Keratinocyte (primary cell): ENCODE results near the gene SAMD11. TPM values are rescaled to one million over a fixed set of nuclear protein-coding genes. Genes with fewer than 3 reads are reported as not detected.

Experiments
- DNase-seq: peaks from one replicate; pipeline ENCODE4 v3.0.0-alpha.2; 2011; ENCODE audit warnings: low read depth, missing footprints, low spot score
- FAIRE-seq: peaks from 2 replicates; lab custom pipeline; 2011; peaks lifted over from hg19 to GRCh38; lab: Jason Lieb, UNC
- H2AFZ ChIP-seq: 2 replicates; pipeline ENCODE4 v1.6.0; 2012; ENCODE audit warnings: low read length, control low read depth, inconsistent platforms; ENCODE audit not compliant: control insufficient read depth
- H3K27ac ChIP-seq: 2 replicates; pipeline ENCODE4 v1.5.1; 2011; ENCODE audit warnings: low read length; ENCODE audit not compliant: control insufficient read depth, insufficient read depth
- H3K27me3 ChIP-seq: 3 replicates; pipeline ENCODE4 v1.6.0; 2011; ENCODE audit warnings: low read length; ENCODE audit not compliant: control insufficient read depth, insufficient read depth; ENCODE audit errors: extremely low read depth
- H3K36me3 ChIP-seq, 2 experiments: 2 replicates in 1 of 2; 3 replicates in 1 of 2; pipeline ENCODE4 v1.5.1; 2011; ENCODE audit warnings: low read length in 2 of 2, mild to moderate bottlenecking in 1 of 2; ENCODE audit not compliant: control insufficient read depth in 2 of 2, insufficient read depth in 2 of 2; ENCODE audit errors: extremely low read depth in 1 of 2
- H3K4me1 ChIP-seq: 3 replicates; pipeline ENCODE4 v1.5.1; 2011; ENCODE audit warnings: low read length; ENCODE audit not compliant: control insufficient read depth, insufficient read depth; ENCODE audit errors: extremely low read depth
- H3K4me2 ChIP-seq: 3 replicates; pipeline ENCODE4 v1.6.0; 2011; ENCODE audit warnings: low read depth, low read length; ENCODE audit not compliant: control insufficient read depth, insufficient read depth; ENCODE audit errors: extremely low read depth
- H3K4me3 ChIP-seq, 3 experiments: fragments of 200-600 bp in 1 of 3; sonication (generic) in 1 of 3; 2 replicates in 2 of 3; 3 replicates in 1 of 3; pipeline ENCODE4 v1.5.1; 2011 to 2016; ENCODE audit warnings: low read length in 3 of 3, mild to moderate bottlenecking in 3 of 3, control low read depth in 2 of 3, inconsistent platforms in 1 of 3, low read depth in 1 of 3, mixed read lengths in 1 of 3, mixed run types in 1 of 3, moderate library complexity in 1 of 3; ENCODE audit not compliant: control insufficient read depth in 2 of 3, insufficient read depth in 2 of 3; ENCODE audit errors: extremely low read depth in 1 of 3
- H3K79me2 ChIP-seq: 2 replicates; pipeline ENCODE4 v1.6.0; 2012; ENCODE audit warnings: low read length; ENCODE audit not compliant: control insufficient read depth, insufficient read depth
- H3K9ac ChIP-seq: 3 replicates; pipeline ENCODE4 v1.6.0; 2011; ENCODE audit warnings: low read length; ENCODE audit not compliant: control insufficient read depth, insufficient read depth; ENCODE audit errors: extremely low read depth
- H3K9me1 ChIP-seq: 3 replicates; pipeline ENCODE4 v1.6.0; 2011; ENCODE audit warnings: low read length; ENCODE audit not compliant: control insufficient read depth, insufficient read depth; ENCODE audit errors: extremely low read depth
- H3K9me3 ChIP-seq: 2 replicates; pipeline ENCODE4 v1.5.1; 2012; ENCODE audit warnings: low read depth, low read length; ENCODE audit not compliant: control insufficient read depth
- H4K20me1 ChIP-seq: 3 replicates; pipeline ENCODE4 v1.6.0; 2011; ENCODE audit warnings: low read length; ENCODE audit not compliant: control insufficient read depth, insufficient read depth; ENCODE audit errors: extremely low read depth
- CTCF ChIP-seq, 3 experiments: IDR thresholded peaks in 1 of 3; conservative IDR thresholded peaks in 1 of 3; optimal IDR thresholded peaks in 1 of 3; 2 replicates in 2 of 3; 3 replicates in 1 of 3; pipeline versions ENCODE3 to v1.5.1; 2011; ENCODE audit warnings: low read length in 3 of 3, mild to moderate bottlenecking in 3 of 3, moderate library complexity in 2 of 3, control low read depth in 1 of 3, inconsistent platforms in 1 of 3; ENCODE audit not compliant: insufficient read depth in 2 of 3; ENCODE audit errors: extremely low read depth in 1 of 3
- EZH2 ChIP-seq: IDR thresholded peaks from one replicate; pipeline ENCODE4 v1.6.1; 2012; ENCODE audit warnings: inconsistent platforms, mild to moderate bottlenecking, low read length, moderate library complexity
- dilution Hi-C: fragments of 300-500 bp; cut with MboI; formaldehyde crosslinking; loops from one replicate; pipeline ENCODE4 v1.7.0; 2020; ENCODE audit warnings: low sequenced_read_pairs; ENCODE audit not compliant: extremely low pct_ligation_motif_present
- polyA plus RNA-seq, 5 experiments: library from polyadenylated mRNA; depleted of rRNA in 3 of 5; stranded (reverse) in 3 of 5; stranded (forward) in 1 of 5; unstranded in 1 of 5; fragments of >200 nt; gene quantifications; 1 replicate in 1 of 5; 2 replicates in 3 of 5; 3 replicates in 1 of 5; pipeline versions ENCODE4 v1.2.1 to v1.2.3, GENCODE V29; 2011 to 2012; ENCODE audit warnings: missing spikeins in 2 of 5, low read depth in 1 of 5, low replicate concordance in 1 of 5

Gene SAMD11
- polyA plus RNA-seq, 1 donor (not counting 4 experiments of a cell fraction or from before 2014, with no cell fraction given), result not detected

GRCh38 chr1:958823-959730 is 35.4 kb downstream of the SAMD11 start, which contains the start of gene NOC2L:
Gene NOC2L (minus strand): TSS chr1:959256. CDS start chr1:959240, 16 bp downstream.
- no peak for FAIRE-seq
- peaks cover 29% of the 10 kb centered on the region for H3K79me2 ChIP-seq

GRCh38 chr1:959731-960362 is 36.1 kb downstream of the SAMD11 start:
- peak overlapping the region; percentile 6 for H2AFZ ChIP-seq
- H3K27me3 ChIP-seq, result peaks cover 5% of the 10 kb centered on the region
- dilution Hi-C loops, result no loop called here
- H3K9me3 ChIP-seq, result no peaks in the 10 kb centered on the region
- H3K9ac ChIP-seq, result peak overlapping the region; percentile 28
- no peaks in the 10 kb centered on the region for H3K9me1 ChIP-seq
- H3K4me3 ChIP-seq, result peak overlapping the region in 2 of 3 experiments; percentile 62
- peaks cover 7% of the 10 kb centered on the region for H4K20me1 ChIP-seq
- peaks cover 29% of the 10 kb centered on the region for H3K79me2 ChIP-seq
- no peak overlapping the region for H3K27ac ChIP-seq
- peaks cover 13% of the 10 kb centered on the region for H3K4me1 ChIP-seq
- peak; percentile 21 for TF ChIP-seq EZH2
- no peak for TF ChIP-seq CTCF (optimal IDR thresholded peaks at IDR 0.05 in 1 of 3, IDR thresholded peaks at IDR 0.05 in 1 of 3, conservative IDR thresholded peaks at IDR 0.05 in 1 of 3; ENCODE audit: extremely low read depth in 1 of 3, insufficient read depth in 2 of 3, low read length in 3 of 3)
- H3K4me2 ChIP-seq, result peak overlapping the region; percentile 45
- DNase-seq (no peak), FAIRE-seq (no peak)
- peaks cover 26 to 28% of the 10 kb centered on the region in 2 experiments for H3K36me3 ChIP-seq

More at GRCh38 chr1:958823-959730, 35.4 kb downstream of the SAMD11 start, which contains the start of gene NOC2L:
- peak within 1 kb of the TSS; percentile 95 for H3K9ac ChIP-seq
- dilution Hi-C loops, result no loop called here
- peaks cover 13% of the 10 kb centered on the region for H3K4me1 ChIP-seq
- H2AFZ ChIP-seq, result peak within 1 kb of the TSS; percentile 71
- H3K4me2 ChIP-seq, result peak within 1 kb of the TSS; percentile 91
- H3K4me3 ChIP-seq, result peak within 1 kb of the TSS; percentile 69 to 100 (median 99)
- H3K9me3 ChIP-seq, result no peaks in the 10 kb centered on the region
- peaks cover 31 to 34% of the 10 kb centered on the region in 2 experiments for H3K36me3 ChIP-seq
- peak; percentile 49 for TF ChIP-seq EZH2
- TF ChIP-seq CTCF (optimal IDR thresholded peaks at IDR 0.05 in 1 of 3, IDR thresholded peaks at IDR 0.05 in 1 of 3, conservative IDR thresholded peaks at IDR 0.05 in 1 of 3; ENCODE audit: extremely low read depth in 1 of 3, insufficient read depth in 2 of 3, low read length in 3 of 3), result no peak
- no peak for DNase-seq
- H3K27ac ChIP-seq, result peak within 1 kb of the TSS; percentile 76
- H3K27me3 ChIP-seq, result peaks cover 5% of the 10 kb centered on the region
- H4K20me1 ChIP-seq, result peaks cover 10% of the 10 kb centered on the region
- no peaks in the 10 kb centered on the region for H3K9me1 ChIP-seq
